Measurements from ENCODE around the gene CARMIL1.
"Not testable (repeated sequence)": the region's sequence is repeated elsewhere in the genome, so short reads cannot be mapped to it uniquely, and the experiment has no call there.

Gene CARMIL1

GRCh38 chr6:25371037-25371347 lies 91.8 kb downstream of the CARMIL1 start:
- Histone ChIP-seq H3K9ac (no peak overlapping the region), H3K9me3 (0 out of 2 replicates have a peak, but pooled peaks cover 6% of the 10 kb centered on the region), H3K4me2 (no peak overlapping the region), H3K27ac (no peak overlapping the region), H3K4me1 (peaks cover 33% of the 10 kb centered on the region), H3K36me3 (no peaks in the 10 kb centered on the region), H3K27me3 (no peaks in the 10 kb centered on the region), H3K4me3 (no peak overlapping the region), H4K20me1 (no peaks in the 10 kb centered on the region)
- no peak for TF ChIP-seq Cebpa-rat (IDR thresholded peaks at IDR 0.05)

GRCh38 chr6:25375125-25375524 lies 96.0 kb downstream of the CARMIL1 start:
- Histone ChIP-seq H3K36me3 (no peaks in the 10 kb centered on the region), H3K4me3 (no peak overlapping the region), H3K27me3 (no peaks in the 10 kb centered on the region), H4K20me1 (no peaks in the 10 kb centered on the region), H3K27ac (no peak overlapping the region), H3K4me2 (no peak overlapping the region), H3K4me1 (no peaks in the 10 kb centered on the region), H3K9me3 (0 out of 2 replicates have a peak, but pooled peaks cover 6% of the 10 kb centered on the region), H3K9ac (no peak overlapping the region)
- no peak for TF ChIP-seq Cebpa-rat (IDR thresholded peaks at IDR 0.05)

- no peaks in the 10 kb centered on the region for H3K4me1 ChIP-seq
- no peaks in the 10 kb centered on the region for H3K36me3 ChIP-seq
- no peak overlapping the region for H3K4me3 ChIP-seq
- H3K4me2 ChIP-seq: no peak overlapping the region
- no peak overlapping the region for H3K9ac ChIP-seq
- H3K27me3 ChIP-seq: no peaks in the 10 kb centered on the region
- H3K27ac ChIP-seq: no peak overlapping the region
- no peaks in the 10 kb centered on the region for H4K20me1 ChIP-seq
- TF ChIP-seq Cebpa-rat (IDR thresholded peaks at IDR 0.05): no peak
- peaks cover 13% of the 10 kb centered on the region; the same call in 1 of the 2 replicates for H3K9me3 ChIP-seq
Measured at GRCh38 chr6:25377664-25378063, 98.5 kb downstream of the CARMIL1 start.

- H3K9ac ChIP-seq: no peak overlapping the region
- H3K4me2 ChIP-seq: no peak overlapping the region
- no peaks in the 10 kb centered on the region for H3K27me3 ChIP-seq
- H3K9me3 ChIP-seq: peaks cover 11% of the 10 kb centered on the region; the same call in 1 of the 2 replicates
- no peak overlapping the region for H3K4me3 ChIP-seq
- no peaks in the 10 kb centered on the region for H3K36me3 ChIP-seq
- no peak overlapping the region for H3K27ac ChIP-seq
- H3K4me1 ChIP-seq: no peaks in the 10 kb centered on the region
- H4K20me1 ChIP-seq: no peaks in the 10 kb centered on the region
- no peak for TF ChIP-seq Cebpa-rat (IDR thresholded peaks at IDR 0.05)
Measured at GRCh38 chr6:25381077-25381476, 101.9 kb downstream of the CARMIL1 start.

- H3K9ac ChIP-seq, H3K36me3 ChIP-seq, H3K27ac ChIP-seq, H3K27me3 ChIP-seq, H3K4me1 ChIP-seq, H3K4me3 ChIP-seq, H4K20me1 ChIP-seq, H3K4me2 ChIP-seq: not testable (repeated sequence)
- peaks cover 11% of the 10 kb centered on the region; the same call in 1 of the 2 replicates for H3K9me3 ChIP-seq
Measured at GRCh38 chr6:25382476-25382875, 103.3 kb downstream of the CARMIL1 start.

GRCh38 chr6:25384234-25384633 lies 105.1 kb downstream of the CARMIL1 start:
- Histone ChIP-seq H3K4me3 (no peak overlapping the region), H3K9me3 (peaks cover 11% of the 10 kb centered on the region; the same call in 1 of the 2 replicates), H4K20me1 (no peaks in the 10 kb centered on the region), H3K4me1 (peaks cover 14% of the 10 kb centered on the region; the same call in 1 of the 2 replicates), H3K27ac (no peak overlapping the region), H3K27me3 (no peaks in the 10 kb centered on the region), H3K36me3 (no peaks in the 10 kb centered on the region), H3K9ac (no peak overlapping the region), H3K4me2 (no peak overlapping the region)
- no peak for TF ChIP-seq Cebpa-rat (IDR thresholded peaks at IDR 0.05)

GRCh38 chr6:25384967-25385366 lies 105.8 kb downstream of the CARMIL1 start:
- Histone ChIP-seq H3K36me3 (no peaks in the 10 kb centered on the region), H3K27ac (no peak overlapping the region), H3K9me3 (peaks cover 11% of the 10 kb centered on the region; the same call in 1 of the 2 replicates), H3K27me3 (no peaks in the 10 kb centered on the region), H3K4me3 (no peak overlapping the region), H3K4me2 (no peak overlapping the region), H4K20me1 (no peaks in the 10 kb centered on the region), H3K4me1 (peaks cover 14% of the 10 kb centered on the region; the same call in 1 of the 2 replicates), H3K9ac (no peak overlapping the region)
- no peak for TF ChIP-seq Cebpa-rat (IDR thresholded peaks at IDR 0.05)

GRCh38 chr6:25387483-25387882 lies 108.3 kb downstream of the CARMIL1 start:
- Histone ChIP-seq H3K4me1 (peaks cover 14% of the 10 kb centered on the region; the same call in 1 of the 2 replicates), H3K9ac (no peak overlapping the region), H3K9me3 (peaks cover 5% of the 10 kb centered on the region; the same call in 1 of the 2 replicates), H3K27ac (no peak overlapping the region), H3K36me3 (no peaks in the 10 kb centered on the region), H3K4me2 (no peak overlapping the region), H3K27me3 (no peaks in the 10 kb centered on the region), H3K4me3 (no peak overlapping the region), H4K20me1 (no peaks in the 10 kb centered on the region)
- no peak for TF ChIP-seq Cebpa-rat (IDR thresholded peaks at IDR 0.05)

GRCh38 chr6:25387911-25388310 lies 108.7 kb downstream of the CARMIL1 start:
- Histone ChIP-seq H3K9me3 (peaks cover under 1% of the 10 kb centered on the region; the same call in 1 of the 2 replicates), H3K36me3 (no peaks in the 10 kb centered on the region), H3K27me3 (no peaks in the 10 kb centered on the region), H4K20me1 (no peaks in the 10 kb centered on the region), H3K4me3 (no peak overlapping the region), H3K9ac (no peak overlapping the region), H3K4me2 (no peak overlapping the region), H3K4me1 (peaks cover 14% of the 10 kb centered on the region; the same call in 1 of the 2 replicates), H3K27ac (no peak overlapping the region)
- TF ChIP-seq Cebpa-rat (IDR thresholded peaks at IDR 0.05): no peak

GRCh38 chr6:25388776-25389175 lies 109.6 kb downstream of the CARMIL1 start:
- no peak overlapping the region for H3K4me3 ChIP-seq
- H3K36me3 ChIP-seq: no peaks in the 10 kb centered on the region
- no peaks in the 10 kb centered on the region for H3K9me3 ChIP-seq
- H3K4me1 ChIP-seq: peaks cover 14% of the 10 kb centered on the region; the same call in 1 of the 2 replicates
- H3K27ac ChIP-seq: no peak overlapping the region
- TF ChIP-seq Cebpa-rat (IDR thresholded peaks at IDR 0.05): no peak
- H4K20me1 ChIP-seq: no peaks in the 10 kb centered on the region
- no peak overlapping the region for H3K4me2 ChIP-seq
- no peaks in the 10 kb centered on the region for H3K27me3 ChIP-seq
- H3K9ac ChIP-seq: no peak overlapping the region

GRCh38 chr6:25389471-25389870 lies 110.3 kb downstream of the CARMIL1 start:
- H3K27me3 ChIP-seq: no peaks in the 10 kb centered on the region
- H3K9me3 ChIP-seq: no peaks in the 10 kb centered on the region
- H3K4me1 ChIP-seq: peaks cover 14% of the 10 kb centered on the region; the same call in 1 of the 2 replicates
- H4K20me1 ChIP-seq: no peaks in the 10 kb centered on the region
- no peak overlapping the region for H3K4me3 ChIP-seq
- H3K27ac ChIP-seq: no peak overlapping the region
- H3K36me3 ChIP-seq: no peaks in the 10 kb centered on the region
- no peak overlapping the region for H3K9ac ChIP-seq
- H3K4me2 ChIP-seq: no peak overlapping the region
- TF ChIP-seq Cebpa-rat (IDR thresholded peaks at IDR 0.05): no peak
